ENCODE measurements around the gene CENPT.

The CENPT gene

GRCh38 chr16:67888331-67888730 lies 40.8 kb upstream of the CENPT start:
- in situ Hi-C loops (cut with MboI; ENCODE audit: low pct_unique_long_range_greater_than_20kb, low sequenced_read_pairs, unreplicated experiment) = no loop called here
- TF ChIP-seq CTCF (IDR thresholded peaks at IDR 0.05; ENCODE audit: extremely low read depth, insufficient read depth, missing control alignments) = no peak

GRCh38 chr16:67886387-67886786 lies 38.9 kb upstream of the CENPT start:
- in situ Hi-C loops (cut with MboI; ENCODE audit: low pct_unique_long_range_greater_than_20kb, low sequenced_read_pairs, unreplicated experiment) = no loop called here
- TF ChIP-seq CTCF (IDR thresholded peaks at IDR 0.05; ENCODE audit: extremely low read depth, insufficient read depth, missing control alignments) = no peak
- no peak for DNase-seq (ENCODE audit: low spot score)

More at GRCh38 chr16:67888331-67888730, 40.8 kb upstream of the CENPT start:
- no peak for DNase-seq (ENCODE audit: low spot score)

GRCh38 chr16:67885976-67886375 lies 38.5 kb upstream of the CENPT start:
- in situ Hi-C loops (cut with MboI; ENCODE audit: low pct_unique_long_range_greater_than_20kb, low sequenced_read_pairs, unreplicated experiment) = no loop called here
- DNase-seq (ENCODE audit: low spot score) = no peak
- no peak for TF ChIP-seq CTCF (IDR thresholded peaks at IDR 0.05; ENCODE audit: extremely low read depth, insufficient read depth, missing control alignments)

- TF ChIP-seq CTCF (IDR thresholded peaks at IDR 0.05; ENCODE audit: extremely low read depth, insufficient read depth, missing control alignments) = no peak
- in situ Hi-C loops (cut with MboI; ENCODE audit: low pct_unique_long_range_greater_than_20kb, low sequenced_read_pairs, unreplicated experiment) = no loop called here
- DNase-seq (ENCODE audit: low spot score) = no peak
Observed at GRCh38 chr16:67885545-67885944, 38.1 kb upstream of the CENPT start.

- in situ Hi-C loops (cut with MboI; ENCODE audit: low pct_unique_long_range_greater_than_20kb, low sequenced_read_pairs, unreplicated experiment) = no loop called here
- no peak for DNase-seq (ENCODE audit: low spot score)
- TF ChIP-seq CTCF (IDR thresholded peaks at IDR 0.05; ENCODE audit: extremely low read depth, insufficient read depth, missing control alignments) = no peak
Observed at GRCh38 chr16:67884684-67885083, 37.2 kb upstream of the CENPT start, which contains the start of gene NRN1L. NRN1L (plus strand) TSS chr16:67884885; CDS start chr16:67884904, 19 bp downstream.

- in situ Hi-C loops (cut with MboI; ENCODE audit: low pct_unique_long_range_greater_than_20kb, low sequenced_read_pairs, unreplicated experiment) = no loop called here
Observed at GRCh38 chr16:67883872-67884261, 36.4 kb upstream of the CENPT start.

More at GRCh38 chr16:67883872-67884261, 36.4 kb upstream of the CENPT start:
- peak; percentile 91 for TF ChIP-seq CTCF (IDR thresholded peaks at IDR 0.05; ENCODE audit: extremely low read depth, insufficient read depth, missing control alignments)
- DNase-seq (ENCODE audit: low spot score) = peak; percentile 91
